ENCODE data around the gene MICB.
A peak's percentile ranks its signal among the peaks of the same experiment; 100 is the strongest.
"Not testable (repeated sequence)": the region's sequence is repeated elsewhere in the genome, so short reads cannot be mapped to it uniquely, and the experiment has no call there.

The MICB gene

DNA sequence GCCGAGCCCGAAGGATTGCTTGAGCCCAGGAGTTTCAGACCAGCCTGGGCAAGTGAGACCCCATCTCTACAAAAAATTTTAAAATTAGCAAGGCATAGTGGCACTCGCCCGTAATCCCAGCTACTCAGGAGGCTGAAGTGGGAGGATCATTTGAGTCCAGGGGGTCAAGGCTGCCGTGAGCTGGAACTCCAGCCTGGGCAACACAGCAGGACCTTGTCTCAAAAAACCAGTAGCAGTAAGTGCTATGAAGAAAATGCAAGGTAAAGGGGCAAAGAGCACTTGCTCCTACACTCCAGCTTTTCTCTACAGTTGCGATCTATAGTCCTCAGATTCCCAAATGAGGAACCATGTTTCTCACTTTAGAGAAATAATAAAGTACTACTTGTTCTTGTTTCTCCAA, 45.7 kb downstream of the MICB start:
- DNase-seq: no peak

DNA sequence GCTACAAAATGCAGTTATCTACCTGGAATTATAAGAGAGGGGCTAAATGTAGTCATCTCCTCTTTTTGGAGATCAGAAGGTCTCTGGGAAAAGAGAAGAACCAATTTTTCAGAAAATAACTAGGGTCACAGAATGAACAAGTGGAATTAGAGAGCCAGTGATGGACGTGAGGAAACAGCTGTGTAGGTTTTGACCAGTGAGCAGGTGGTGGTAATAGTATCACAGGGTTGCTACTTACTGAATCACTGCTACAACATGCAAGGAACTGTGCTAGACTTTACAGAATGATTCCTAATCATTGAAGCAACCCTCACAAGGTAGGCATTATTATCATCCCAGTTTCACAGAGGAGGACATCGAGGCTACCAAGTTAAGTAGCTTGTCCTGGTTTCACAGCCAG, 46.7 kb downstream of the MICB start:
- DNase-seq: no peak

DNA sequence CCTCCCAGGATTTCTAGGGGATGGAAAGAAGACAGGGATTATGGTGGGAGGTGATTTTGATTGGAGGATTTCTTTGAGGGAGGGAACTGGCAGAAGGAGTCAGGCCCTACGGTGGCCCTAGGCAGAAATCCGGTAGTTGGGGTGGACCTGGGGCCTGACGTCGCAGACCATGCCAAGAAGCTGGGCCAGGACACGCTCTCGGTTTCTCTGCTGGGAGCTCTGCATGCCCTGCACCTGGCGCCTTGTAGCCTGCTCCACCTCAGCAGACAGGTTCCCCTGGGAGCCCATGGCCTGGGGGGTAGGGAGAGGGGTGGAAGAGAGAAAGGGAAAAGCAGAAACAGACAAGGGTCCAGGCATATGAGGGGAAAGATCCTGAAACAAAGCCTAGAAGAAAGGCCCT, 47.3 kb downstream of the MICB start:
- DNase-seq: no peak

DNA sequence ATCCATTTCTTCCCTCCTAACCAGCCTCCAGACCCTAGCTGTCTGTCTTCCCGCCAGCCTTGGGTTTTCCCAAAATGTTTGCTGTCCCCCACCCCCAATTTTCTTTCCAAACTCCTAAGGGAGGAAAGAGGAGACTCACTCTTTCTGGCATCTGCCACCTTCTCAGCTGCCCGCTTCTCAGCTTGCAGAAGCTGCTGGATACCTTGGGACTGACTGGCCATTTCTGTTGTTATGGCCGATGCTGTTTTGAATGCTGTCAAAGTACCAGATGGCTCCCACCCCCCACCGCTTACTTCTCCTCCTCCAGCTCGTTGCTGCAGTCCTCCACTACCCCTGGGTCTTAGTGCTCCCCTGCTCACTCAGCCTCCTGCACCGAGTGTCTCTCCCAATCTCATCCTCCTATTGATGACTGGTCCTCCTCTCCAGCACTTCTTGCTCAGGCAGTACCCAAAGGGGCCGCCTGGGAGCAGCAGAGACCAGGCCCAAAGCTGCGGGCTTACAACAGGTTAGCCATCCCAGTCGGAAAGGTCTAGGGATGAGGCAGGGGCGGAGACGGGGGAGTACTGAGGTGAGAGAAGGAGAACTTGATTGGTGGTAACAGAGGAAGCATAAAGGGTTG, 48.5 kb downstream of the MICB start, which contains the start of gene ATP6V1G2:
Gene ATP6V1G2 (minus strand): TSS at position 270 of the 619 bp plus-strand sequence. CDS start 49 bp downstream, at position 221.
- DNase-seq: peak; percentile 83

DNA sequence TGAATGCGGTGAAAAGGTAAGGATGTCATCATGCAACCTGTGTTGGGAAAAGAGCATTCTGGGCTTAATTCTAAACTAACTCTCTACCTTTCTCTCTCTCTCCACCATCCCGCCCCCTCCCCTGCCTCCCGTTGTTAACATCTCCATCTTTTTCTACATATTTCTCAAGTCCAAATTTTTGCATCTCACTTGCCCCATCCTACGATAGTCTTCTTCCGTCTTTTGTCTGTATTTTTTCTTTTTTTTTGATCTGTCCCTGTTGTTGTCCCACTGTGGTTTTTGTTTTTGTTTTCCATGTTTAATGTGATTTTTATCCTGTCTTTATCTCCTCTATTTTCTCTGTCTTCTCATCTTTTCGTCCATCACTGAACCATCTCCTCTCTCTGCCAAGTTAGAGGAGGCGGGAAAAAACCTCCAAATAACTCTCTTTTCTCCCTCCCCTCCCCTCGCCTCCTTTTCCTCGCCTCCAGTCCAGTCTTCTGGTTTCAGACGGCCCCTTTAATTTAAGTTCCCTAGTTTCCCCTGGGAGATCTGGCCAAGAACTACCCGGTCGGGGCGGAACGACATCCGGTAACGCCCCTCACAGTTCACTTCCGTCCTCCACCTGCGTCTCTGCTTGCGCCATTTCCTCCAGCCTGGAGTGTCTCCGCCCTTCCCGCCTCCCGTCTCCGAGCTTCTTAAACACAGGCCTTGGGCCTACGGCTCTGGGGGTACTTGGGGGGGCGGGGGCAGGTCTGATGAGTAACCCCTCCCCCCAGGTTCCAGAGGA, 49.2 kb downstream of the MICB start, which contains the start of gene NFKBIL1:
Gene NFKBIL1 (plus strand): TSS at position 651 of the 769 bp plus-strand sequence. CDS start 87 bp downstream, at position 738.
- DNase-seq: peak; percentile 86

DNA sequence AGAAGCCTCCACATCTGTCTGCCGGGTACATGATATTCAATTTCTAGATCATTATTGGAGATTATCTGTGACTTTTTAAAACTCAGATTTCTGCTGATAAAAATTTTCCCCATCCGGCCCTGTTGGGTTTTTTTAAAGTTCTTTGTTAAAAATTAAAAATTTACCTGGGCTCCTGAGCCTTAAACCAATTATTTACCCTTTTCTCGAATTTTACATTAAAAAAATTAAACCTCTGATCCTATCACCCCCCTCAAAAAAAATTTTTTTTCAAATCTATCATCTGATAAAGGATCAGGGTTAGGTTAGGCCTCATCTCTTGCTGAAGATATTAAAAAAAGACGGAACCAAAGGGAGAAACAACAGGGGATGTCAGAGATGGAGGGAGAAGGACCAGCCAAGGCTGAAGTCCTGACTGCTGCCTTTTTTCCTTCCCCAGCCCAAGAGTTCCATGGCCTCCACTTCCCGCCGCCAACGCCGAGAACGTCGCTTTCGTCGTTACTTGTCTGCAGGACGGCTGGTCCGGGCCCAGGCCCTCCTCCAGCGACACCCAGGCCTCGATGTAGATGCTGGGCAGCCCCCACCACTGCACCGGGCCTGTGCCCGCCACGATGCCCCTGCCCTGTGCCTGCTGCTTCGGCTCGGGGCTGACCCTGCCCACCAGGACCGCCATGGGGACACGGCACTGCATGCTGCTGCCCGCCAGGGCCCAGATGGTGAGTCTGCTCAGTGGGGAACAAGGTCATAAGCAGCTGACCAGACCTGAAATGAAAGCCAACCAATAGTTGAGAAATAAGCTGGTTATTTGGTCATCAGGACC, 50.0 kb downstream of the MICB start:
- no peak for DNase-seq

DNA sequence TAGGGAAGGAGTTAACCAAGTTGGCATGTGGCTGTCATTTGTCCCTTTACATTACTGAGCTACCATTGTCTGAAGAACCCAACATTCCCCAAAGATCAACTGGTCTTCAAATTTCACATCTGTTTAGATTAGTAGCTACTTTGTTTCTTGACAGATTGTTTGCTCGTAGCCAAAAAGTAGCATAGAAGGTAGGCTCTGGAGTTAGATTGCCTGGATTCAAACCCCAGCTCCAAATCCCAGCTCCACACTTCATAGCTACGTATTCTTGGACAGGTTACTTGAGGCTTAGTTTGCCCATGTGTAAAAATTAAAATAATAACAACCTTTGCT, 50.6 kb downstream of the MICB start:
- DNase-seq: no peak

DNA sequence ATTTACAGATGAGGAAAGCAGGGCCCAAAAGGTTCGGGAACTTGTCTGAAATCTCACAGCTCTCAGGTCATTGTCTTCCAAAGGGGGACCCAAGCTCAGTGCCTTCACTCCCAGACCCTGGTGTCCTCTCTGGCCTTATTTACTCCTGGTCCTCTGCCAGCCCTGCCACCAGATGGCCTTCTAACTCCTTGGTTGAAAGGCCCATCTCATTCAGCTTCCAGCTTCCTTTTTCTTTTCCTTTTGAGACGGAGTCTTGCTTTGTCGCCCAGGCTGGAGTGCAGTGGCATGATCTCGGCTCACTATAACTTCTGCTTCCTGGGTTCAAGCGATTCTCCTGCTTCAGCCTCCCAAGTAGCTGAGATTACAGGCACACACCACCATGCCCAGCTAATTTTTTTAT, 53.4 kb downstream of the MICB start:
- DNase-seq: not testable (repeated sequence)

DNA sequence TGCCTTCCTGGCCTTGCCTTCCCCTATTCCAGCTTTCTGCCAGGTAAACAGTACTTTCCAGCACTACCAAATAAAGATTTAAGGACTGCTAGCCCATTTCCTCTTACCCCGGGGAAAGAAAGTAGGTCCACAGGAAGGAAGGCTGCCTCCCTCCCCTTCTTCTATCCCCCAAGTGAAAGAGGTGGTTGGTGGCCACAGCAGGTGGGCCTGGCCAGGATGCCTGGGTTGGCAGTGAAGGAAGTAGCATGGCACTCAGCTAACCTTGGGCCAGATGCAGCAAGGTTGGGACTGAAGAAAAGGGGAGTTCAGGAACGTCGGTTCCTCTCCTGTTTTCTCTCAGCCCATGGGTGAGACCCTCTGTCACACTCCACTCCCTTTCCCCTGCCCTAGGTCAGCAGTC, 58.4 kb downstream of the MICB start:
- DNase-seq: no peak

DNA sequence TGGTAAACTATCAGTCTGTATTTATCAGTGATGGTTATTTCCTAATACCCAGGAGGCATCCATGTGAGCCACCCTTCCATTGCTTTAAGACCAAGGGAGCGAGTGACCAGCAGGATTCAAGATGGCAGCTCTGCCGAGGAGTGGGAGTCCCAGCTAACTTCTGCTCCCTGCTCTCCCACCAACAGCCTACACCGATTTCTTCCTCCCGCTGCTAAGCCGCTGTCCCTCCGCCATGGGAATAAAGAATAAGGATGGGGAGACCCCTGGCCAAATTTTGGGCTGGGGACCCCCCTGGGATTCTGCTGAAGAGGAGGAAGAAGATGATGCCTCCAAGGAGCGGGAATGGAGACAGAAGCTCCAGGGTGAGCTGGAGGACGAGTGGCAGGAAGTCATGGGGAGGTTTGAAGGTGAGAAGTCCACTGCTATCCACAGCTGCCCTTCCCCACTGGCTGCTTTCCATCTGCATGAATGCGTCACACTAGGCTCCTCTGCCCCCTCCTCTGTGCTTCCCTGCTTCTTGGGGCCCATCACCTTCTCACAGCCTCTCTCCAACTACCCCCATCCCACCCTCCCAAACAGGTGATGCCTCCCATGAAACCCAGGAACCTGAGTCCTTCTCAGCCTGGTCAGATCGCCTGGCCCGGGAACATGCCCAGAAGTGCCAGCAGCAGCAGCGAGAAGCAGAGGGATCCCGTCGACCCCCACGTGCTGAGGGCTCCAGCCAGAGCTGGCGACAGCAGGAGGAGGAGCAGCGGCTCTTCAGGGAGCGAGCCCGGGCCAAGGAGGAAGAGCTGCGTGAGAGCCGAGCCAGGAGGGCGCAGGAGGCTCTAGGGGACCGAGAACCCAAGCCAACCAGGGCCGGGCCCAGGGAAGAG, 59.7 kb downstream of the MICB start:
- no peak for DNase-seq

DNA sequence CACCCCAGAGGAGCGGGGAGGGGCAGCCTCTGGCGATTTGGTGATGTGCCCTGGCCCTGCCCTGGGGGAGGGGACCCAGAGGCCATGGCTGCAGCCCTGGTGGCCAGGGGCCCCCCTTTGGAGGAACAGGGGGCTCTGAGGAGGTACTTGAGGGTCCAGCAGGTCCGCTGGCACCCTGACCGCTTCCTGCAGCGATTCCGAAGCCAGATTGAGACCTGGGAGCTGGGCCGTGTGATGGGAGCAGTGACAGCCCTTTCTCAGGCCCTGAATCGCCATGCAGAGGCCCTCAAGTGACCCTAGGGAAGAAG, 60.3 kb downstream of the MICB start:
- DNase-seq: no peak

DNA sequence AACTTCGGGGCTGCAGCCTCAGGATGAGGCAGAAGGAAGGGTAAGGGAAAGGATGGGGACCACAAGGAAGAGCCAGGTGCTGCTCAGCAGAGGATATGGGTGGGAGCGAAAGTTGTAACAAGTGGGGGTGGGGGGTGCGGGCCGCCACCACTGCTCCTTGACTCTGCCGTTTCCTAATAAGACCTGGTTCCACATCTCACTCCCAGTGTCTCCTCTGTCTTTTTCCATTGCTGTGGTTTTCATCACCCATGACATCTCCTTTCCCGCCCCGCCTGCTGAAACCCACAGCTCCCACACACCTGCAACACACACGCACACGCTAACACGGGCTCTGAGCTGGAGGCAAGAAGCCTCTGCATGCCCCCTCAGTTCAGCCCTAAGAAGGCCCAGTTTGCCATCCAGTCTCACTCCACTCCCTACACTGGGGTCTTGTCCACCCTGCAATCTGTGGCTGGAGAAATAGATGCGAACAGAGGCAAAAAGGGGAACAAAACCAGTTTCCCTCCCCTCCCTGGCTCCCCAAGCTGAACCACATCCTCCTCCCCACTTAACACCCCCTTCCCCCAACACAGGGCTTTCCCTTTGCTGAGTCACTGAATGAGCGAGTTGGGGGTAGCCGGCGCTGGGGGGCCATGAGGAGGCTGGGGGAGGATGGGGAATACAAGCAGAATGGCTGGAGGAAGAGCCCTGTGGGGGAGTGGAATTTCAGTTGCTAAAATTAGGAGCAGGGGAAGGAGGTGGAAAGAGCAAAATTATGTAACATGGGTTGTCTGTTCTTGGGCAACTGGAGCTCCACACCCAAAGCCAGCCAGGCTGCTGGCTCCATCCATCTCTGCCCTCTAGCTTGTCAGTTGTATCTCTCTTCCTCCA, 60.9 kb downstream of the MICB start:
- no peak for DNase-seq

DNA sequence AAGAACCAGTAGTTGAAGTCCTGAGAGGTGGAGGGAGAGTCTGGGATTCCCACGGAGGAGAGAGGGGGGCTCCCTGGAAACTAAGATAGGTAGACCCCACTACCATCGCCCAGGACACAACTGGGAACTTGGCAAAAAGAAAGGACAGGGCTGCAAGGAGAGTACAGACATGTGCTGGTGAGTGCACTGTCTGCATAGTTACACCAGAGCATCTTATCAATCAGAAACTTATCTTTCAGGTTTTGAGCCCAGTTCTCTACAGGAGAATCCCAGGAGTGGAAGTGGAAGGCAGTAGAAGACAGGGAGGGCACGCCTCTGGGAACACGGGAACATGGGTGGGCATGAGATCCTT, 61.6 kb downstream of the MICB start:
- DNase-seq: no peak

DNA sequence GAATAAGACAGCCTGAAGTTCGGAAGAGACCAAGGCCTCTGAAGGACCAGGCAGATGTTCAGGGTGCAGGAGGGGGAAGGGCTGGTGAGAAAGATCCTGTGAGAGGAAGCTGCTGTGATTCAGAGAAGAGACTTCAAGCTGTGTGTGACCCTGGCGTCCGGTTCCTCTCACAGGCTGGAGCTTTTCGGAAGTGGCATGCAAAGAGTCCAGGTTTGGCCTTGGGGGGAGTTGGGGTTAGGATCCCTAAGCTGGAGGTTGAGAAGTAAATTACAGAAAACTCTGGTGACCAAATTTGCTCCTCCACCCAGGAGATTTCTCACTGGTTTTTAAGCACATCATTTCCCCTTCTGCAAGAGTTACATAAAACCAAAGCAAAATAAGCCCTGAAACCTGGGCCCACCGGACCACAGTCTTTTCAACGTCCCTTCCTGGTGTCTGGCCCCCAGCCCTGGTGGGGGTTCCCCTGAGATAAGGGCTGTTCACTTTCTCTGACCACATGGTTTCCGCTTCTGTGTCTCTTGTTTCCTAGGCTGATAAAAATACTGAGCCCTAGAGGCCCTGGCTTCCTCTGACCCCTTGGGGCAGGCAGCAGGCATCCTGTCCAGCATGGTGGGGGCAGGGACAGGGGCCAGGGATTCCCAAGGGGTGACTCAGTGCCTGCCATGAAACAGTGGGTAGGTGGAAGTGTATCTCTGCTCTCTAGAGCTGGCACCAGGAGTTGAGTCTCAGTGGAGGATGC, 62.2 kb downstream of the MICB start:
- no peak for DNase-seq

DNA sequence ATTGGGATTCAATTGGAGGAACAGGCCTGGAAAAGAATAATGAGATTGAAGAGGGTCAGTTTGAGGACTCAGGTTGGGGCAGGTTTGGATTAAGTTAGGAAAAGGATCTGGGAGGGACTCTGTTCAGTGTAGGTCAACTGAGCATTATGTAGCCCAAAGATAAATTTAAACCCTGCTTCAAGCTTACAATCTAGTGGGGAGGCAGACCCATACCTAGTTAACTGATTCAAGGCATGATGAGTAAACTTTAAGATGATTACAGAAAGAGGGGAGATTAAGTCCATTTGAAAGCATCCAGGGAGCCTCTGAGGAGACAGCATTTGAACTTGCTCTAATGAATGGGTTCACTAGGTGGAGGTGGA, 62.7 kb downstream of the MICB start:
- DNase-seq: no peak
